ENCODE measurements around the gene WNT9A.
"Not testable (repeated sequence)": the region's sequence is repeated elsewhere in the genome, so short reads cannot be mapped to it uniquely, and the experiment has no call there.

WNT9A gene

GRCh38 chr1:227886993-227887696, 60.6 kb downstream of the WNT9A start:
- FAIRE-seq (no peak), DNase-seq (ENCODE audit: insufficient read length) (peak; percentile 23)
- TF ChIP-seq TAF1 (IDR thresholded peaks at IDR 0.05; ENCODE audit: borderline replicate concordance, low read depth, low read length) (no peak), POLR2AphosphoS5 (IDR thresholded peaks at IDR 0.05; ENCODE audit: low read depth, low read length) (no peak), POLR2A (IDR thresholded peaks at IDR 0.05; ENCODE audit: low read depth, low read length) (no peak)

DNA sequence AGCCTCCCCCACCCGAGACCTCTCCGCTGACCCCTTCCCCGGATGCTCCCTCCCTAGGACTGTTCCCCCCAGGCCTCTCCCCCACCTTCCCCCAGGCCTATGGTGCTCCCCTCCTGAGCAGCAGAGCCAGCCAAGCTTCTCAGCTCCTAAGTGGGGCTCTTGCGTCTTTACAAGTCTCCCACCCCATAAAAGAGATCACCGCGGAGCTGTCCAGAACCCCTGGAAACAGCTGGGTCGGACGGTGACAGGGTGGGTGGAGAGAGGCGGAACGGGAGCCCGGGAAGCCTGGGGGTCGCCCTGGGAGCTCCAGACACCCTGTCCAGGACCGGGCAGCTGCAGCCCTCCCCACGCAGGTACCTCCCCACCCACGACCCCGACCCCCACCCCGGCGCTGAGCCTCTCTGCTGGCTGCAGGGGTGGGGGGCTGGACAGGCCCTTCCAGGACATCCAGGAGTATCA, 61.2 kb downstream of the WNT9A start:
- FAIRE-seq (no peak), DNase-seq (ENCODE audit: insufficient read length) (peak; percentile 19)
- TF ChIP-seq TAF1 (IDR thresholded peaks at IDR 0.05; ENCODE audit: borderline replicate concordance, low read depth, low read length) (no peak), POLR2A (IDR thresholded peaks at IDR 0.05; ENCODE audit: low read depth, low read length) (no peak), POLR2AphosphoS5 (IDR thresholded peaks at IDR 0.05; ENCODE audit: low read depth, low read length) (no peak)

DNA sequence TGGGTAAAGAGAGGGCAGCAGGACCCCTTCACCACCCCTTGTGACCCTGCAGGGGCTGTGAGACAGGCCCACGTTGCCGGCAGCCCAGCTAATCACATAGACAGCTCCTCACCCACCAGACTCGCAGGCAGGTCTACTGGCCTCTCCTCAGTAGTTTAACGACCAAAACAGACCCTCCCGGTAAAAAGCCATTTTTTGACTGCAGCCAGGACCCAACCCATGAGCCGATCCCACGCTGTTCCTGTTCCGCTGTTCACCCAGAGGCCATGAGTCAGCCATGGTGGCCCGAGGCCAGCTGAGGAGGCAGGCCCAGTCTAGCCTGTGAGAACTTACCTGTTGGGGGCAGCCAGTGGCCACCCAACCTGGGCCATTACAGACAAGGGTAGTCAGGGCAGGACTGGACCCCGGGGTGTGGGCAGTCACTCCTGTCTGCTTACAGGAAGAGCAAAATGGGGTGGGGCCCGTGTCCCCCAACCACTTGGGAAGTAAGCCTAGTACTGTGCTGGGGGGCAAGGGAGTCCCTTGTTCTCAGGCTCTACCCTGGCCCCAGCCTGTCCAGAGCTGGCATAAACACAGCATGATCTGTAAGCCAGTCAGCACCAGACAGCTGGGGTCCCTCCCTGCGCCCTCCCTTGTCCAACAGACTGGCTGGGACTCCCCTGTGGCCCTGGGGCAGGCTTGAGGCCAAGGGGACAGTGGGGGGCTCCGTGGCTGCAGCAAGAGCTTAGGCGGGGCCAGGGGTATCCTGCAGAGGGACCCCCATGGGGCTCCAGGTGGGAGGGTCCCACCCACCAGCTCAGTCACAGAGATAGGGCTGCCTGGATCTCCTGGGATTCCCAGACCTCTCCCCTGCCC, 61.9 kb downstream of the WNT9A start:
- DNase-seq (ENCODE audit: insufficient read length) (peak; percentile 20), FAIRE-seq (no peak)
- no peak for TF ChIP-seq POLR2A (IDR thresholded peaks at IDR 0.05; ENCODE audit: low read depth, low read length)
- no peak for TF ChIP-seq TAF1 (IDR thresholded peaks at IDR 0.05; ENCODE audit: borderline replicate concordance, low read depth, low read length)
- no peak for TF ChIP-seq POLR2AphosphoS5 (IDR thresholded peaks at IDR 0.05; ENCODE audit: low read depth, low read length)

GRCh38 chr1:227885135-227885647, 62.5 kb downstream of the WNT9A start:
- DNase-seq (ENCODE audit: insufficient read length) = peak; percentile 20
- TF ChIP-seq TAF1 (IDR thresholded peaks at IDR 0.05; ENCODE audit: borderline replicate concordance, low read depth, low read length) (no peak), POLR2A (IDR thresholded peaks at IDR 0.05; ENCODE audit: low read depth, low read length) (no peak), POLR2AphosphoS5 (IDR thresholded peaks at IDR 0.05; ENCODE audit: low read depth, low read length) (no peak)

GRCh38 chr1:227884370-227885134, 63.2 kb downstream of the WNT9A start:
- DNase-seq (ENCODE audit: insufficient read length) = peak; percentile 13
- TF ChIP-seq POLR2AphosphoS5 (IDR thresholded peaks at IDR 0.05; ENCODE audit: low read depth, low read length) = no peak
- TF ChIP-seq POLR2A (IDR thresholded peaks at IDR 0.05; ENCODE audit: low read depth, low read length) = no peak
- no peak for TF ChIP-seq TAF1 (IDR thresholded peaks at IDR 0.05; ENCODE audit: borderline replicate concordance, low read depth, low read length)
- FAIRE-seq = no peak

More at GRCh38 chr1:227885135-227885647, 62.5 kb downstream of the WNT9A start:
- FAIRE-seq = no peak

GRCh38 chr1:227883641-227884301, 64.0 kb downstream of the WNT9A start:
- DNase-seq (ENCODE audit: insufficient read length) = no peak
- no peak for FAIRE-seq
- TF ChIP-seq POLR2A (IDR thresholded peaks at IDR 0.05; ENCODE audit: low read depth, low read length) (no peak), TAF1 (IDR thresholded peaks at IDR 0.05; ENCODE audit: borderline replicate concordance, low read depth, low read length) (no peak), POLR2AphosphoS5 (IDR thresholded peaks at IDR 0.05; ENCODE audit: low read depth, low read length) (no peak)

DNA sequence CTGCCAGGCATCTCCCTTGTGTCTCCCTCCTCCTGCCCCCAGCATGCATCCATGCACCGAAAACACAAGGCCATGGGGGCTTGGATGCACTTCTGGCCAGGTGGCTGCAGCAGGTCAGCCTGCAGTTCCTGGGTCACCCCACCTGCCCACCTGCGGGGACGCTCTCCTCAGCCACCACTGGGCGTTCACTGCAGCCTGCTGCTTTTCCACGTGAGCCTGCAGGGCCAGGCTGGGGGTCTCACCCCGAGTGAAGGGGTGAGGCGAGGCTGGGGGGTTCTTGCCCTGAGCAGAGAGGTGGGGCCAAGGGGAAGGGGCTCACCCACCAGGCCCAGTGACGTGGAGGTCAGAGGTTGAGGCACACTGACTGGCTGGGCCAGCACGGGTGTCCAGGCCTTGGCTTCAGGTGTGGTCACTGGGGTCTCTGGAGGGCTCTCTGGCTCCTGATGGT, 64.6 kb downstream of the WNT9A start:
- DNase-seq (ENCODE audit: insufficient read length) (peak; percentile 13), FAIRE-seq (no peak)
- TF ChIP-seq POLR2A (IDR thresholded peaks at IDR 0.05; ENCODE audit: low read depth, low read length) = no peak
- no peak for TF ChIP-seq POLR2AphosphoS5 (IDR thresholded peaks at IDR 0.05; ENCODE audit: low read depth, low read length)
- TF ChIP-seq TAF1 (IDR thresholded peaks at IDR 0.05; ENCODE audit: borderline replicate concordance, low read depth, low read length) = no peak

- TF ChIP-seq POLR2AphosphoS5 (IDR thresholded peaks at IDR 0.05; ENCODE audit: low read depth, low read length) (no peak), TAF1 (IDR thresholded peaks at IDR 0.05; ENCODE audit: borderline replicate concordance, low read depth, low read length) (no peak), POLR2A (IDR thresholded peaks at IDR 0.05; ENCODE audit: low read depth, low read length) (no peak)
- no peak for DNase-seq (ENCODE audit: insufficient read length)
- no peak for FAIRE-seq
Measured at GRCh38 chr1:227880342-227880924, 67.3 kb downstream of the WNT9A start.

DNA sequence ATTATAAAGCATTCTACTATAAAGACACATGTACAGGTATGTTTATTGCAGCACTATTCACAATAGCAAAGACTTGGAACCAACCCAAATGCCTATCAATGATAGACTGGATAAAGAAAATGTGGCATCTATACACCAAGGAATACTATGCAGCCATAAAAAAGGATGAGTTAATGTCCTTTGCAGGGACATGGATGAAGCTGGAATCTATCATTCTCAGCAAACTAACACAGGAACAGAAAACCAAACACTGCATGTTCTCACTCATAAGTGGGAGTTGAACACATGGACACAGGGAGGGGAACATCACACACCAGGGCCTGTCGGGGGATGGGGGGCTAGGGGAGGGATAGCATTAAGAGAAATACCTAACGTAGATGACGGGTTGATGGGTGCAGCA, 69.9 kb downstream of the WNT9A start:
- FAIRE-seq; DNase-seq (ENCODE audit: insufficient read length): not testable (repeated sequence)

DNA sequence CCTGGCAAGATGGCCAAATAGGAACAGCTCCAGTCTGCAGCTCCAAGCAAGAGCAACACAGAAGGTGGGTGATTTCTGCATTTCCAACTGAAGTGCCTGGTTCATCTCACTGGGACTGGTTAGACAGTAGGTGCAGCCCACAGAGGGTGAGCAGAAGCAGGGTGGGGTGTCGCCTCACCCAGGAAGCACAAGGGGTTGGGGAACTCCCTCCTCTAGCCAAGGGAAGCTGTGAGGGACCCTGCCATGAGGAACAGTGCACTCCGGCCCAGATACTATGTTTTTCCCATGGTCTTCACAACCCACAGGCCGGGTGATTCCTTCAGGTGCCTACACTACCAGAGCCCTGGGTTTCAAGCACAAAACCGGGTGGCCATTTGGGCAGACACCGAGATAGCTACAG, 75.8 kb downstream of the WNT9A start:
- FAIRE-seq = not testable (repeated sequence)

More for the DNA sequence above, 75.8 kb downstream of the WNT9A start:
- not testable (repeated sequence) for DNase-seq (ENCODE audit: insufficient read length)
